Endothelial cell of umbilical vein (primary cell): ENCODE measurements around the gene TAS2R38.

Experiments
- EZH2 ChIP-seq: IDR thresholded peaks from 2 replicates; pipeline ENCODE4 v1.6.1; 2012; ENCODE audit warnings: borderline replicate concordance, low read depth, mild to moderate bottlenecking, moderate library complexity, low read length, inconsistent platforms; ENCODE audit not compliant: severe bottlenecking
- GATA2 ChIP-seq: IDR thresholded peaks from 2 replicates; pipeline ENCODE4 v1.7.0; 2011; ENCODE audit warnings: low read depth, mild to moderate bottlenecking, moderate library complexity, mixed read lengths, low read length; ENCODE audit not compliant: insufficient read length, insufficient read depth
- JUN ChIP-seq: IDR thresholded peaks from 2 replicates; pipeline ENCODE4 v1.6.1; 2011; ENCODE audit warnings: borderline replicate concordance, low read depth; ENCODE audit not compliant: insufficient read length, insufficient read depth
- POLR2A ChIP-seq: IDR thresholded peaks from 2 replicates; pipeline ENCODE4 v1.6.1; 2012; ENCODE audit warnings: low read depth, mild to moderate bottlenecking, control low read depth, low read length
- POLR2AphosphoS5 ChIP-seq: IDR thresholded peaks from 2 replicates; pipeline ENCODE4 v1.6.1; 2012; ENCODE audit warnings: low read depth, mild to moderate bottlenecking, control low read depth, low read length, moderate library complexity; ENCODE audit not compliant: insufficient read depth
- TF ChIP-seq, protein P1 (sequence below), 2 donors: IDR thresholded peaks; 1 replicate in 1 of 2; 2 replicates in 1 of 2; pipeline ENCODE4 v1.5.1; 2011; ENCODE audit warnings: low read length in 2 of 2, mild to moderate bottlenecking in 2 of 2, moderate library complexity in 2 of 2, control low read depth in 1 of 2, inconsistent platforms in 1 of 2, low read depth in 1 of 2; ENCODE audit not compliant: insufficient read depth in 1 of 2; ENCODE audit errors: extremely low read depth in 1 of 2
- TF ChIP-seq, protein P2 (sequence below): IDR thresholded peaks from 2 replicates; pipeline ENCODE4 v1.6.1; 2011; ENCODE audit not compliant: insufficient read depth, insufficient read length

DNA sequence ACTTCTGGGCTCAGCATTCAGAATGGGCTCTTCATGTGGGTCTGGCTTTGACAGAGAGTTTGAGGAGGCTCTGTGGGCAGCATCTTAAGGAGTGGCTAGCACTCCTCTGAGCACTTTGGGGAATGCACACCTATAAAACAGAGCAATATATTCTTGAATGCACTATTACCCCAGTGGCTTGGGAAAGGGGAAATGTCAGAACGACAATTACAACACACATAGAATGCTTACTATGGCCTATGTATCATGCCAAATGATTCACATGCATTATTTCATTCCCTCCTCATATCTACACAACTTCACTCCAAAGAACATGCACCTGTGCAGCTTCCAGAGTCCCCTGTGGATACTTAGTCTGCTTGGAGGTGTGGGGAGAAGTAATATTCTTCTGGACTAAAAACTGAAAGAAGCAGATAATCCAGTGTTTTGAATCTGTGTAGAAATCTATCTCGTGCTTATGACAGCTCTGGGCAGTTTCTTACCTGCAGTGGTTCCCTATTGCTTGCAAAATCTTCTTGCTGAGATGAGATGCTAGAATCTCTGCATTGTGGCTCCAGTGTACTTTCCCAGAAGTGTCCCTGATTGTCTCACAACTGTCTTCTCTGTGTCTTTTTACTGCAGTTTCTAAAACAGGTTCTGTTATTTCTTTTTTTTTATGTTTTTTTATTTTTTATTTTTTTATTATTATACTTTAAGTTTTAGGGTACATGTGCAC lies 16.6 kb upstream of the TAS2R38 start:
- TF ChIP-seq, protein P1, sequence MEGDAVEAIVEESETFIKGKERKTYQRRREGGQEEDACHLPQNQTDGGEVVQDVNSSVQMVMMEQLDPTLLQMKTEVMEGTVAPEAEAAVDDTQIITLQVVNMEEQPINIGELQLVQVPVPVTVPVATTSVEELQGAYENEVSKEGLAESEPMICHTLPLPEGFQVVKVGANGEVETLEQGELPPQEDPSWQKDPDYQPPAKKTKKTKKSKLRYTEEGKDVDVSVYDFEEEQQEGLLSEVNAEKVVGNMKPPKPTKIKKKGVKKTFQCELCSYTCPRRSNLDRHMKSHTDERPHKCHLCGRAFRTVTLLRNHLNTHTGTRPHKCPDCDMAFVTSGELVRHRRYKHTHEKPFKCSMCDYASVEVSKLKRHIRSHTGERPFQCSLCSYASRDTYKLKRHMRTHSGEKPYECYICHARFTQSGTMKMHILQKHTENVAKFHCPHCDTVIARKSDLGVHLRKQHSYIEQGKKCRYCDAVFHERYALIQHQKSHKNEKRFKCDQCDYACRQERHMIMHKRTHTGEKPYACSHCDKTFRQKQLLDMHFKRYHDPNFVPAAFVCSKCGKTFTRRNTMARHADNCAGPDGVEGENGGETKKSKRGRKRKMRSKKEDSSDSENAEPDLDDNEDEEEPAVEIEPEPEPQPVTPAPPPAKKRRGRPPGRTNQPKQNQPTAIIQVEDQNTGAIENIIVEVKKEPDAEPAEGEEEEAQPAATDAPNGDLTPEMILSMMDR (IDR thresholded peaks at IDR 0.05; ENCODE audit: extremely low read depth in 1 of 2, insufficient read depth in 1 of 2, low read depth in 1 of 2, low read length in 2 of 2) = no peak
- TF ChIP-seq POLR2A = no peak
- no peak for TF ChIP-seq JUN
- TF ChIP-seq EZH2 = no peak
- TF ChIP-seq POLR2AphosphoS5 = no peak
- TF ChIP-seq, protein P2, sequence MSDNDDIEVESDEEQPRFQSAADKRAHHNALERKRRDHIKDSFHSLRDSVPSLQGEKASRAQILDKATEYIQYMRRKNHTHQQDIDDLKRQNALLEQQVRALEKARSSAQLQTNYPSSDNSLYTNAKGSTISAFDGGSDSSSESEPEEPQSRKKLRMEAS = no peak
- TF ChIP-seq GATA2 = no peak
